ENCODE data around the gene UVSSA.

Gene UVSSA, protein sequence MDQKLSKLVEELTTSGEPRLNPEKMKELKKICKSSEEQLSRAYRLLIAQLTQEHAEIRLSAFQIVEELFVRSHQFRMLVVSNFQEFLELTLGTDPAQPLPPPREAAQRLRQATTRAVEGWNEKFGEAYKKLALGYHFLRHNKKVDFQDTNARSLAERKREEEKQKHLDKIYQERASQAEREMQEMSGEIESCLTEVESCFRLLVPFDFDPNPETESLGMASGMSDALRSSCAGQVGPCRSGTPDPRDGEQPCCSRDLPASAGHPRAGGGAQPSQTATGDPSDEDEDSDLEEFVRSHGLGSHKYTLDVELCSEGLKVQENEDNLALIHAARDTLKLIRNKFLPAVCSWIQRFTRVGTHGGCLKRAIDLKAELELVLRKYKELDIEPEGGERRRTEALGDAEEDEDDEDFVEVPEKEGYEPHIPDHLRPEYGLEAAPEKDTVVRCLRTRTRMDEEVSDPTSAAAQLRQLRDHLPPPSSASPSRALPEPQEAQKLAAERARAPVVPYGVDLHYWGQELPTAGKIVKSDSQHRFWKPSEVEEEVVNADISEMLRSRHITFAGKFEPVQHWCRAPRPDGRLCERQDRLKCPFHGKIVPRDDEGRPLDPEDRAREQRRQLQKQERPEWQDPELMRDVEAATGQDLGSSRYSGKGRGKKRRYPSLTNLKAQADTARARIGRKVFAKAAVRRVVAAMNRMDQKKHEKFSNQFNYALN

DNA sequence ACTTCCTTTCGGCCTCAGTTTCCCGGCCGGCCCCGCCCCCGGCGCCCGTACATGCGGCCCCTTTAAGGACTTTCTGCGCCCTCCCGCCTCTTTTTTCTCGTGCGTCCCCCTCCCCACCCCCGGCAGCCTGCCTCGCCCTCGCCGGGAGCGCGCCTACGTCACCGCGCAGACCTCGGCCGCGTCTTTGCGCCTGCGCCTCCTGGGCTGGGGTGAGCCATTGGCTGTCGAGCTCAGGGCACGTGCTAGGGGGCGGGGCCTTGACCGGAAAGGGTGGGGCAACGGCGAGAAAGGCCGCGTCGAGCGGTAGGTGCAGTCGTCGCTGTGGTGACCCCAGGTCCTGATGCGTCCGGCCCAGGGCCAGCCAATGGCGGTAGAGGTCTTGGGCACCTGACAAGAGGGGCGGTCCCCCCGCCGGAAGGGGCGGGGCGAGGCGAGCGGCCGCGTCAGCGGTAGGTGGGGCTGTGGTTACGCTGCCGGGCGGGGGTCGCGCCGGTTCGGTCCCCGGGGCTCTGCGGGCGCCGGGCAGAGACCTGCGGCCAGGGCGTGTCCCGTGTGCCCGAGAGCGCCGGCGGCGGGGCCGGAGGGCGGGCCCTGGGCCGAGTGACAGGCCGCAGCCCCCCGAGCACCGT is at the start of gene UVSSA:
Gene UVSSA (plus strand): TSS at position 428 of the 629 bp plus-strand sequence. CDS start 884 bp downstream, outside the sequence.
- DNase-seq, result peak; percentile 96

DNA sequence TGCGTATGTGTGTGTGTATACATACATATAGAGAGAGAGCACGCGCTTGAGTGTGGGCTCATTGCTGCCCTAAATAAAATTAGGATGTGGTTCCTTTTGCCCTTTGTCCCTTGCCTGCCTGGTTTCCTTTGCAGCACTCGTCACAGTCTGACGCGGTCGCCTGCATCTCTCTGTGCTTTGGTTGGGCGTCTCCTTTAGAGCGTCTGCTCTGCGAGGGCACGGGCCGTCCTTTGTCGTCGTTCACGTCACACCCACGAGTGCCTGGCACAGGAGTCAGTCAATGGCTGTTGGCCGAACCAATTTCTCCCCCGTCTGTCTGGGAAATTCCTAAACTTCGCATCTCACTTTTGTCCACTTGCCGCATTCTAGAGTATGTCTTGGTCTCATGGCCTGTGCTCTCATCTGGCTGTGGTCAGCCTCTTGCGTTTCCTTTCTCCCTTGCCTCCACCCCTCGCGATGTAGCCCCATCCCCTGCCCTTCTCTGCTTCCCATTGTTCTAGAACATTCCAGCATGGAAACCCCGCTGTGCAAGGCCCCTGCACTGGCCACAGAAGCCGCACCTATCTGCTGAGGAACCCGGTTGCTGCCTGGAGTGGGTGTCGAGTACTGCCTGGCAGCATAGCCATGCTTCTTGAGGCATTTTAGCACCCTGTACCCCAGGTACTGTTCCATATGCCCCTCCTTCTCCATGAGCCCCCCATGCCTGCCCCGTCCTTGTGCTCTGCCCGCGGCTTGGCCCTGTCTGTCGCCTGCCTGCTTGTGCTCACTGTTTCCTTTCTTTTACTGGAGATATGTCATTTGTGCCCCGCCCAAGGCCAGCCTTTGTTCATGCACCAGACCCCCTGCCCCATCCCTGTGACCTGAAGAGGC is 49.3 kb upstream of the UVSSA start:
- DNase-seq, result no peak

DNA sequence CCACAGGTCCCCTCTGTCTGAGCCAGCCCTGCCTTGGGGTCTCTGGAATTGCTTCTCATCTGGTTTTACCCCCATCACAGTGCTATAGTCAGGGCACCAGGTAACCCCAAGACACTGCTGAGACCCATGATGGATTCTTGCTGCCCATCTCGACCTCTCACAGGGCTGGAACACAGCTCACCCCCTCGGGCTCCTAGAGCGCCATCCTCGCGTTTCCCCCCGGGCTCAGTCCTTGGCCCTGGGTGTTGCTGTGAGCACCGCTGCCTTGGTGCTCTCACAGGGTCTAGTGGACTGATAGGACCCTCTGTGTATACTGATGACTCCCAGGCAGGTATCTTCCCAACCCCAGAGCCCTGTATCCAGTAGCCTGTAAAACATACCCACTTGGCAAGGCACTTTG is 48.5 kb upstream of the UVSSA start:
- DNase-seq, result no peak

DNA sequence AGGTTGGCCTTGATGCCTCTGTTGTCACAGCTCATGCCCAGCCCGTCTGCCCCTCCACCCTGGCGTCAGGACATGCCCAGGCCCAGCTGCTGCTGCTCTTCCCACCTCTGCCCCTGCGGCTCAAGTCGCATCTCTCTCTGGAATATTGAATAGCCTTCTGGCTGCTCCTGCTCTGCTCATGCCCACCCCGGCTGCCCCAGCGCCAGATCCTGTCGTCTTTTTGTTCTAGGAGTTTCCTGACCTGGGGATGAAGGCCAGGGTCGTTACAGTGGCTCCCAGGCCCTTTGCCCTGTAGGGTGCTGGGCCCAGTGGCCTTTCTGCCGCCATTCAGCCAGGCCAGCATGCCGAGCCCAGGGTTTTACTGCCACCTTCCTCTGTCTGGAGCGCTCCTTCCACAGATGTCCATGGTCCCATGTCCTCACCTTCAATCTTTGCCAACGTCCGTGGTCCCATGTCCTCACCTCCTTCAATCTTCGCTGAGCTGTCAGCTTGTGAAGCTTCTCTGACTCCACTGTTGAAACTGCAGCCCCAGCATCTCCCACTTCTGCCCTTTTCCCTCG is 47.6 kb upstream of the UVSSA start:
- DNase-seq, result no peak

DNA sequence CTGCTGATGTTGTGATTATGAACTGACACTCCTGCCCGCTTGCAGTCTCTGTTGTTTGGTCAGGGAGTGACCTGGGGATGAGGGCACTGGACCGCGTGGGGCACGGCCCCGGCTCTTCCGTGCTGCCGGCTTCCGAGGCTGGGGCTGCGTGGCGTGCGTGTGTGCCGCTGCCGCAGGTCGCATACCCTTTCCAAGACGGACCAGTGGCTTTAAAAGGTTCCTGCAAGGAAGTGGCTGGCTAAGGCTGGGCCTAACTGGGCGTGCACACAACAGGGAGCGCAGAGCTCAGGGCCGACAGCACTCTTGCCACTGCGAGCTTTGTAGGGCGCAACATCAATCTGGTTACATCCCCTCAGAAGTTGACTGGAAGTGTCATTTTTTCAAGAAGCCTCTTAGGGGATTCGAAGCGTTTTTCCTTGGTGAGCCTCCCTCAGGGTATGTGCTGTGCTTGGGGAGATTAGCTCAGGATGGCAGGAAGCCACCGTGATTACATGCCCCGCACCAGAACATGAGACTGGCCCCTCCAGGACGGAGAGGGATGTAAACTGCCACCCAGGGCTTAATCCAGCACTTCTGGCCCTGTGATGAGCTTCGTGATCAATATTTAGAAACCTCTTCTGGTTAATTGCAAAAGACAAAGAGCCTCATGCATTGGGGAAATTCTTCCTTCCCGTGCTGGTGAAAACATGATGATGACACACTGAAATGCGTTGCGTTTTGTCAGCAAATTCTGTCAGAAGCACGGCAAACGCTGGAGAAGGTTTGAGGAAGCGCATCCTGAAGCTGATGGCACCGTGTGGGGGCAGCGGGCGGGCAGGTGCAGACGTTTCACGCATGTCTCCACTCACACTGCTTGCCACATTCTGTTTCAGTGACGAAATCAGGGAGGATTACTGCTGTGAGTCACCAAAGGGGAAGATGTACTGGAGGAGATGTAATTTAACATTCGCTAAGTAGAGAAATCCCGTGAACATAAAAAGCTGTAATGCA is 46.2 kb upstream of the UVSSA start:
- peak; percentile 97 for DNase-seq

DNA sequence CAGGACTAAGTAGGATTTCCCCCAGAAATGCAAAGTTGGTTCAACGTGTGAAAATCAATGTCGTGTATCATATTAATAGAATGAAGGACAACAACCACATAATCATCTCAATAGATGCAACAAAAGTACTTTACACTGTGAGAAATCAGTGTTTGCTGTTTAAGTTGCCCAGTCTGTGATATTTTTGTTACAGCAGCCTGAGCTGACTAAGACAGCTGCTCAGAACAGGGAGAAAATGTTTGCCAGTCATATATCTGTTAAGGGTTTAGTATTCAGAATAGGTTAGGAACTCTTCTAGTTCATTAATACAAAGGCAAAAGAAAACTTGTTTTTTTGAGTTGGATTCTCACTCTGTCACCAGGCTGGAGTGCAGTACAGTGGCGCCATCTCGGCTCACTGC is 44.8 kb upstream of the UVSSA start:
- DNase-seq, result no peak

DNA sequence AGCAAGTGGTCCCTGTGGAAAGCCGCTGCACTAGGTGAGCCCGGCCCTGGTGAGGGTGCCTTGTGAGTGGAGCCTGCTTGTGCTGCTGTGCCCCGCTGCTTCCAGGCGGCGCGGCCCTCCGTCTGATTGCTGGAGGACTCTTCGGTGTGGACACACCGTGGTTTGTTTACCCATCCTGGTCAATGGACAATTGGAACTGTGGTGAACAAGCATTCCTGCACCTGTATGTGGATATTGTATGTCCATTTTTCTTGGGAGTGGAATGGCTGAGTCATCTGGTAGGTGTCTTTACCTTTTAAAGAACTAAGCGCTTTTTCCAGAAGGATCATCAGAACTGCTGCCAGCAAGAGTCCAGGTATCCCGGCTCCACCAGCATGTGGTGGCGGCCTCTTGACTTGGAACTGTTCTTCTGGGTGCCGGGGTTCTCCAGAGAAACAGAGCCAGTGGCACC is 41.7 kb upstream of the UVSSA start:
- DNase-seq, result no peak

DNA sequence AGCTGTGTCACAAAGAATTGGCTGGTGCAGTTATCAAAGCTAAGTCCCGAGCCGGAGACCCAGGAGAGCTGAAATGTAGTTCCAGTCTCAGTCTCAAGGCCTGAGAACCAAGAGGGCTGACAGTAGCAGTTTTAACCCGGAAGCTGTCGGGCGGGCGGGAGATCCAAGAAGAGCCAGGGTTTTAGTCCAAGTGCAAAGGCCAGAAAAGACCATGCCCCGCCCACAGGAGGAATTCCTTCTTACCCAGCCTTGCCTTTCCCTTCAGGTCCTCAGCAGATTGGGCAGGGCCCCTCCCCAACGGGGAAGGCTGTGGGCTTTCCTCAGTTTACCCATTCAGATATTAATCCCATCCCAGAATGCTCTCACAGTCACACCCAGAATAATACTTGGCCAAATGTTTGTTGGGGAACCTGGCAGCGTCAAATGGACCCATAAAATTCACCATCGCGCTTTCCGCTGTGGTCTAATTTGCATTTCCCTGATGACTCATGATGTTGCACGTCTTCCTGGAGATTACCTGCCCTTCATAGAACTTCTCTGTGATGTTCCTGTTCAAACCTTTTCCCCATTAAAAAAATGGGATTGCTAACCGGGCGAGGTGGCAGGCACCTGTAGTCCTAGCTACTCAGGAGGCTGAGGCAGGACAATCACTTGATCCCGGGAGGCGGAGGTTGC is 41.1 kb upstream of the UVSSA start:
- DNase-seq, result no peak

DNA sequence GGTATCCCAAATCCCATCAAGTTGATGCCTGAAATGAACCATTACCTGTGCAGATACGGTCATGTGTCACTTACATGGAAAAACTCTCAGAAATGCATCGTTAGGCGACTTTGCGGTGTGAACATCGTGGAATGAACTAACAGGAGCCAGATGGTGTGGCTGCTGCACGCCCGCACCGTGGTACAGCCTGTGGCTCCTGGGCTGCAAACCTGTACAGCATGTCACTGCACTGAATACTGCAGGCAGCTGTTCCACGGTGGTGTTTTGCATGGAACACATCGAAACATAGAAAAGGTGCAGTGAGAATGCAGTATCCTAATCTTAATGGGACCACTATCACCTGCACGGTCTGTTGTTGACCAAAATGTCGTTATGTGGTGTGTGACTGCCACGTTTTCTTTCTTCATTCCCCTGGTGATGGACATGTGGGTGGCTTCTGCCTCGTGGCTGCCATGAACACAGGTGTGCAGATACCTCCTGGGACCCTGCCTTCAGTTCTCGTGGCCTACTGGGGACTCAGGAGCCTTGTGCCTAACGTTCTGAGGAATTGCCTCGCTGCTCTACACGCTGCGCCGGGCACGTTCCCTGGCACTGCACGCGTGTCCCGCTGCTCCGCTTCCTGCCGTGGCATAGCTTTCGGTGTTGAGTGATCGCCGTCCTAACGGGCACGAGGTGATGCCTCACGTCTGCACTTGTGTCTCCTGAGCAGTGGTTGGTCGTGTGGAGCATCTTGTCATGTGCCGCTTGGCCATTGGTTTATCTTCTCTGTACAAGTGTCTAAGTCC is 38.9 kb upstream of the UVSSA start:
- DNase-seq, result no peak

DNA sequence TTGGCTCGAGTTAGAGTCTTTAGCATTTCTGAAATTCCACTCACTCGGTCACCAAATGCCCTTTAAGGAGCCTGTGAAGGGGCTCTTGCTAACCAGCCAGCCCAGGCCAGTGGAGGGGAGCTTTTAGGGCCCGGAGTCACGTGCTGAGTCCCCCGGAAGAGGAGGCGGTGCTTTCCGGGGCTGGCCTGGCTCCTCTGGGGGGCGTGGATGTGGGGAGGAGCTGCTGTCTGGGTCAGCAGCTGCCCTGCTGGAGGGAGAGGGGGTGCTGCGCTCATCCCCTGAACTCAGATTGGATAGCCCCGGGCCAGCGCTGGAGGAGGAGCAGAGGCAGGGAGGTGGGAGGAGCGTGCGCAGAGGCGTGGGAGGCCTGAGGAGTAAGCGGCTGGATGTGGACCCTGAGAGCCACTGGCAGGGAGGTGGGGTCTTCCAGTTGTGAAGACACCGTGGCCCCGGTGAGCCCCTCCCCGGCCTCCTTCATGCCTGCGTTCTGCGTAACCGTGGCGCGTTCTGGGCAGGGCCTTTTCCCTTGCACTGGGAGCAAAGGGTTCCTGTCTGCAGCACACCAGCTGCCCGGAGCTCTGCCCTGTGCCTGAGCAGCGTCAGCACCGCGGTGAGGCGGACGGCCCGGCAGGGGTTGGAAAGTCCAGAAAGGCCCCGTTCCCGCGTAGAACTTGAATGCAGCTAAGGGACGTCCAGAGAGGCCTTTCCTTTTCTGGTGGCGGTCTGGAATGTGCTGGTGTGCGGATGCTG is 37.6 kb upstream of the UVSSA start:
- peak; percentile 91 for DNase-seq

DNA sequence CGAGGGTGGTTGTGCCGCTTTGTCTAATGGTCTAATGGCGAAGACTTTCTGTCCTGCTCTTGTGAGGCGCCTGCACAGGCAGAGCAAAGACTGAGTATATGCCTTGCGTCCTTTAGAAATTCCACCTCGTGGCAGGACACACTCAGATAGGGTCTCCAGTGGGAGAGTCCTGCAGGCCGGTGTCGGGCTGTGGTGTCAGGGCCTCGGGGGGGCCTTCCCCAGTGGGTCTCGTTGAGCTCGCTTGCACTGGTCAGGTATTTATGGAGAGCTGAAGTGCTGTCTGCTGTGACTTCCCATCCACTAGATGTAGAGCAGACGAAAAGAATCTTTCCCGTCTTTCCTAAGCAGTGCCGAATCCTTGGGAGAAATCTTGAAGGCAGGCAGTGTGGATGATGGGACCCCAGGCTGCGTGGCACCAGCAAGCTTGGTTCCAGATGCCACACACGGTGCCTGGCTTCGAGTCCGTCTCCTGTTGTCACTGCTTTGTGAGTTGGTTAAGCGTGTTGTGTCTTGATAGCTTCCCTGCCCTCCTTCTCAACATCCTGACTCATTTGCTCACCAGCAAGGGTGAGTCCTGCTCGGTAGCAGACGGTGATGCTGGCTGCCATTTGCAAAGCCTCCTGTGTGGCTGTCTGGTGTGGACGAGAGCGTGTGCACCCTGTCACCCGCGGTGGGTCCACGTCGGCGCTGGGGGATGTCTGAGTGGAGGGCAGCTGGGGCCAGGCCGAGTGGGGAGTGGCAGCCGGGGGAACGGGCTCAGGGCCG is 36.8 kb upstream of the UVSSA start:
- DNase-seq, result no peak

DNA sequence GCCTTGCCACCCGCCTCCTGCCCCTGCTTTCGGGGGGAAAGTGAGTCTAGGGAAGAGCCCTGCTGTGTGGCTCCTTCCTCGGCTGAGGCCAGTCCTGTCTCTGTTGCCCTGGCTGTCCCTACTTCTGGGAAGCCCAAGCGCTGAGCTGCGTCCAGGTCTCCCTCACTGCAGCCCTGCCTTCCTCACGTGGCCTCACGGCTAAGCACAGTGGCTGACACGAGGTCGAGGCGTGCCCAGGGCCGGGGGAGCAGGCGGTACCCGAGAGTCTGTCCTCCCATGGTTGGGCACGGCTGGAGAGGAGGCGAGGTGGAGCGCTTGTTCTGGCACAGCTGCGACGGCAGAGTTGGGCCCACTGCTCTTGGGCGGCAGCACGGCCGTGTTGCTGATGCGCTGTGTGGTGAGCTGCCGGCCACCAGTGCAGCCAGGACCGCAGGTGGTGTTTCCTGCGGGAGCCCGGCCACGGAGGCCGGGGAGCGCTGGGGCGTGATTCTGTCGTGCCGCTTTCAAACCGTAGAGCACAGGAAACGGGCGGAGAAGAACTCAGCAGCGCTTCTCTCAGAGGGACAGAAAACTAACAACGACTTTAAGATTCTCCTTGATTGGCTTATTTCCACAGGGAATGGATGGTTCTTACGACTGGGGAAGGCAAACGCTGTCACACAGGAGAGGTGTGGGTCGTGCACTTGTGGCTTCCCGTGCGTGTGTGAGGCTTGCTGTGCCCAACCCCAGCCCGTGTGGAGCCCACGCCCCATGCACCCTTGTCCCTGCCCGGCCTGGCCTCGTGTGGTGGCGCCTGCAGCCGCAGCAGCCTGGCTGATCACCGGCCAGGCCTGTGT is 36.0 kb upstream of the UVSSA start:
- no peak for DNase-seq

DNA sequence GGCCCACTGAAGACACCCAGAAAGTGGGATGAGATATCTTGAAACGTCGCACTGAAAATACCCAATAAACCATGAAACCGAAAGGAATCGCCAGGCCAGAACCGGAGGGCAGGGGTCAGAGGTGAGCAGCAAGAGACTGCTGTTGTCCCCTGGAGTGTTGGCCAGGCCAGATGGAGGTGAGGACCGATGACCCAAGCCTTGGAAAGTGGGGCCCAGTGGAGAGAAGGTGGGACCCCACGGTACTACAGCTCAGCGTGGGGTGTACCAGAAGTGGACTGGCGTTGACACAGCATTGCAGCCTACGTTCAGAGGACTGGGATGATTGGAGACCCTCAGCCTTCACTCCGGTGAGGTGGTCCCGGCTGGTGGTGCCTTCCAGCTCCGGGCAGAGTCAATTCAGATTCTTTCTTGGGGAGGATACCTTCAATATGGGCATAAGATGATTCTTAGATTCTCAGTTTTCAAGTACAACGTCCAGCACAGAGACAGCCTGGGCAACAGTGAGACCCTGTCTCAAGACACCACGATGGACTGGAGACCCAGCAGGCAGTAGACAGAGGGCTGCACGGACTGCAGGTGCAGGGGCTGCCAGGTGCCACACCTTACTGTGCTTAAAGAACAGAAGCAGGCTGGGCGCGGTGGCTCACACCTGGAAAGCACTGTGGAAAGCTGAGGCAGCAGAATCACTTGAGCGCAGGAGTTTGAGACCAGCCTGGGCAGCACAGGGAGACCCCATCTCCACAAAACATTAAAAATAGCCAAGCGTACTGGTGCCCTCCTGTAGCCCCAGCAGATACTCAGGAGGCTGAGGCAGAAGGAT is 34.0 kb upstream of the UVSSA start:
- no peak for DNase-seq

DNA sequence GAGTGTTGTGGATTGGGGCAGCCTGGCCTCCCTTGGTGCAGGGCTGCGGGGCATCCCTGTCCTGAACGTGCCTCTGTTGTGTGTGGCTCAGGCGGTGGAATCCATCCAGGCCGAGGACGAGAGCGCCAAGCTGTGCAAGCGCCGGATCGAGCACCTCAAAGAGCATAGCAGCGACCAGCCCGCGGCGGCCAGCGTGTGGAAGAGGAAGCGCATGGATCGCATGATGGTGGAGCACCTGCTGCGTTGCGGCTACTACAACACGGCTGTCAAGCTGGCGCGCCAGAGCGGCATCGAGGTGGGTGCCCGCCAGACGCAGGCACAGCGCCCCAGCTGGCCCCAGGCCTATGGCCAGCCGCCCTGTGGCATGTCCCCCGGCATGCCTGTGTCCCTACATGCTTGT is 31.7 kb upstream of the UVSSA start:
- no peak for DNase-seq

DNA sequence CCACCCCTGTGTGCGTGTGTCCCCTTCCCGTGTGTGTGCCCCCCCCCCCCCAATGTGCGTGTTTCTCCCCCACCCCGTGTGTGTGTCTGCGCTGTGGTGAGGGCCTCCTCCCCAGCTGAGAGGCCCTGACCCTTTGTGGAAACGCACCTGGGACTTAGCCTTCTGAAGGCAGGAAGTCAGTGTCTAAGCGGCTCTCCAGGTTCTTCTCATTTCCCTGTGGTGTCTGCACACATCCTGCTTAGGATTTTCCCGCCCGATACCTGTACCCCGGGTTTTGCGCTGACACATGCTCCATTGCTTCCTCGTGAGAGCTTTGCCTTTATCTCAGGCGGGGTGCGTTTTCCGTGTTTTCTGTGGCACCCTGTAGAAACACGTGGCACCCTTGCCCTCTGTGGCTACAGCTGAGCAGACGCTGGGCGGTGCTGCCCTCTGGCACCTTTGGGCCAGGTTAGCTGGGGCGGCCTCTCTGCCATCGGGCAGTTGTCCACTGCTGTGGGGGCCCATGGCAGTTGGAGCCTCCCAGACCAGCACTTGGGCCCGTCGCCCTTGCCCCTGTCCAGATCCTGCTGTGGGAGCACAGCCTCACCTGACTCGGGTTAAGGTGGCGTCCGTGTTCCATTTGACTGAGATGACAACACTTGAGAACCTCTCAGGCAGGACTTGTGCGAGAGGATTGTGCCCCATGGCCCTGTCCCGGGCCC is 31.0 kb upstream of the UVSSA start:
- no peak for DNase-seq

Data from NCI-H226 (cell line).